ENCODE measurements around the gene MYO7A. TPM values are rescaled to one million over a fixed set of nuclear protein-coding genes. Genes with fewer than 3 reads are reported as not detected.

The MYO7A gene
- total RNA-seq, 1 experiment from 2014 or later = 2.5 TPM

GRCh38 chr11:77159219-77159936 lies 31.3 kb downstream of the MYO7A start:
- TF ChIP-seq E2F5 (CRISPR knock-in tag; IDR thresholded peaks at IDR 0.05) = no peak
- no peak for TF ChIP-seq SMAD4 (CRISPR knock-in tag; IDR thresholded peaks at IDR 0.05)
- no peak for TF ChIP-seq SP1 (CRISPR knock-in tag; conservative IDR thresholded peaks at IDR 0.05)
- TF ChIP-seq ZNF317 (CRISPR knock-in tag; IDR thresholded peaks at IDR 0.05; ENCODE audit: borderline replicate concordance, low read depth) = no peak
- TF ChIP-seq MAX (CRISPR knock-in tag; IDR thresholded peaks at IDR 0.05) = no peak
- TF ChIP-seq ZNF232 (CRISPR knock-in tag; IDR thresholded peaks at IDR 0.05) = no peak
- no peak for TF ChIP-seq SOX15 (CRISPR knock-in tag; IDR thresholded peaks at IDR 0.05)
- TF ChIP-seq ATF2 (CRISPR knock-in tag; IDR thresholded peaks at IDR 0.05; ENCODE audit: borderline replicate concordance, low read depth) = no peak
- no peak for TF ChIP-seq MXD4 (CRISPR knock-in tag; IDR thresholded peaks at IDR 0.05; ENCODE audit: borderline replicate concordance)
- ChIA-PET POLR2A (no interaction called here), CTCF (interaction anchor here (1.8 kb wide), 1 partner anchor 32 kb away, joined by 6 read pairs; the partner anchor contains the start of gene MYO7A)
- Mint-ChIP-seq H3K4me1 (no peaks in the 10 kb centered on the region), H3K9me3 (no peaks in the 10 kb centered on the region), H3K4me3 (no peak overlapping the region), H3K27me3 (ENCODE audit: low read depth) (no peaks in the 10 kb centered on the region), H3K36me3 (no peaks in the 10 kb centered on the region), H3K27ac (no peak overlapping the region)
- DNase-seq (ENCODE audit: low spot score) (no peak), ATAC-seq (no peak)

GRCh38 chr11:77159937-77160495 lies 32.0 kb downstream of the MYO7A start:
- Mint-ChIP-seq H3K9me3 (no peaks in the 10 kb centered on the region), H3K27ac (no peak overlapping the region), H3K36me3 (no peaks in the 10 kb centered on the region), H3K4me3 (no peak overlapping the region), H3K27me3 (ENCODE audit: low read depth) (no peaks in the 10 kb centered on the region), H3K4me1 (no peaks in the 10 kb centered on the region)
- no peak for TF ChIP-seq JUN (CRISPR knock-in tag; IDR thresholded peaks at IDR 0.05)
- no peak for TF ChIP-seq TEAD1 (CRISPR knock-in tag; IDR thresholded peaks at IDR 0.05)
- TF ChIP-seq PRRX2 (CRISPR knock-in tag; IDR thresholded peaks at IDR 0.05) = no peak
- no peak for TF ChIP-seq CDX4 (CRISPR knock-in tag; IDR thresholded peaks at IDR 0.05; ENCODE audit: borderline replicate concordance)
- no peak for TF ChIP-seq ZNF532 (CRISPR knock-in tag; IDR thresholded peaks at IDR 0.05; ENCODE audit: borderline replicate concordance)
- no peak for TF ChIP-seq CREM (CRISPR knock-in tag; IDR thresholded peaks at IDR 0.05)
- TF ChIP-seq ZNF219 (CRISPR knock-in tag; IDR thresholded peaks at IDR 0.05; ENCODE audit: borderline replicate concordance) = no peak
- no peak for TF ChIP-seq SOX15 (CRISPR knock-in tag; IDR thresholded peaks at IDR 0.05)
- TF ChIP-seq TEAD4 (CRISPR knock-in tag; IDR thresholded peaks at IDR 0.05) = no peak
- no peak for TF ChIP-seq ZBTB21 (CRISPR knock-in tag; IDR thresholded peaks at IDR 0.05; ENCODE audit: borderline replicate concordance)
- TF ChIP-seq HMGA2 (CRISPR knock-in tag; IDR thresholded peaks at IDR 0.05) = no peak
- no peak for TF ChIP-seq SP1 (CRISPR knock-in tag; conservative IDR thresholded peaks at IDR 0.05)
- no peak for TF ChIP-seq GTF2I (CRISPR knock-in tag; conservative IDR thresholded peaks at IDR 0.05)
- no peak for TF ChIP-seq ZNF671 (CRISPR knock-in tag; IDR thresholded peaks at IDR 0.05)
- ATAC-seq = no peak
- DNase-seq (ENCODE audit: low spot score) = no peak
- POLR2A ChIA-PET = no interaction called here
- CTCF ChIA-PET = interaction anchor here (1.8 kb wide), 1 partner anchor 32 kb away, joined by 6 read pairs; the partner anchor contains the start of gene MYO7A
